K562 (cell line): ENCODE results near the gene CR2. TPM values are rescaled to one million over a fixed set of nuclear protein-coding genes. Genes with fewer than 3 reads are reported as not detected.

ENCODE experiments used
- DDX20 ChIP-seq: fragments of 450-650 bp; IDR thresholded peaks from 2 replicates; pipeline ENCODE4 v1.6.1; 2016; ENCODE audit warnings: missing genetic modification characterization, low read depth, mild to moderate bottlenecking, missing compliant biosample characterization, moderate library complexity
- polyA plus RNA-seq, 8 experiments: library from polyadenylated mRNA; depleted of rRNA in 4 of 8; stranded (reverse) in 5 of 8; unstranded in 3 of 8; fragments of >200 nt; fragmentation: Nextera tagmentation in 2 of 8; fragmentation: Illumina TruSeq in 1 of 8; extraction: Ambion mirVana in 2 of 8; extraction: Trizol in 1 of 8; gene quantifications; 2 replicates each; pipeline versions ENCODE4 v1.2.1 to v1.2.3, GENCODE V29; 2011 to 2014; ENCODE audit warnings: inconsistent platforms in 1 of 8, missing spikeins in 1 of 8
- total RNA-seq, 7 experiments: library from RNA; depleted of rRNA in 6 of 7; stranded (reverse); fragments of >200 nt in 6 of 7; fragmentation: Illumina TruSeq in 2 of 7; extraction: Trizol in 2 of 7; gene quantifications; 2 replicates each; pipeline versions ENCODE4 v1.2.1 to v1.2.3, GENCODE V29; 2011 to 2021; ENCODE audit warnings: low replicate concordance in 1 of 7
- TF ChIP-seq, protein P1 (sequence below): fragments of 200-600 bp; sonication (generic); IDR thresholded peaks from one replicate; pipeline ENCODE4 v1.6.1; 2012; ENCODE audit warnings: mild to moderate bottlenecking, low read depth, low read length, inconsistent platforms
- TF ChIP-seq, protein P2 (sequence below): fragments of 200-400 bp; formaldehyde crosslinking; IDR thresholded peaks from 2 replicates; pipeline ENCODE4 v1.6.1; 2017; ENCODE audit warnings: mild to moderate bottlenecking, low read depth, low read length, moderate library complexity
- TF ChIP-seq, protein P3 (sequence below): fragments of 450-650 bp; IDR thresholded peaks from 2 replicates; pipeline ENCODE4 v1.7.0; 2016; ENCODE audit warnings: borderline replicate concordance
- TF ChIP-seq, protein P4 (sequence below): sonication (generic); formaldehyde crosslinking; IDR thresholded peaks from 2 replicates; pipeline ENCODE4 v1.8.0; 2022; ENCODE audit warnings: mild to moderate bottlenecking, missing genetic modification reagents

CR2 gene
- total and polyA plus RNA-seq, 9 of the 15 experiments (the other 6 are each of a cell fraction or from before 2014, with no cell fraction given): 0.07 to 0.67 (median 0.37) TPM

DNA sequence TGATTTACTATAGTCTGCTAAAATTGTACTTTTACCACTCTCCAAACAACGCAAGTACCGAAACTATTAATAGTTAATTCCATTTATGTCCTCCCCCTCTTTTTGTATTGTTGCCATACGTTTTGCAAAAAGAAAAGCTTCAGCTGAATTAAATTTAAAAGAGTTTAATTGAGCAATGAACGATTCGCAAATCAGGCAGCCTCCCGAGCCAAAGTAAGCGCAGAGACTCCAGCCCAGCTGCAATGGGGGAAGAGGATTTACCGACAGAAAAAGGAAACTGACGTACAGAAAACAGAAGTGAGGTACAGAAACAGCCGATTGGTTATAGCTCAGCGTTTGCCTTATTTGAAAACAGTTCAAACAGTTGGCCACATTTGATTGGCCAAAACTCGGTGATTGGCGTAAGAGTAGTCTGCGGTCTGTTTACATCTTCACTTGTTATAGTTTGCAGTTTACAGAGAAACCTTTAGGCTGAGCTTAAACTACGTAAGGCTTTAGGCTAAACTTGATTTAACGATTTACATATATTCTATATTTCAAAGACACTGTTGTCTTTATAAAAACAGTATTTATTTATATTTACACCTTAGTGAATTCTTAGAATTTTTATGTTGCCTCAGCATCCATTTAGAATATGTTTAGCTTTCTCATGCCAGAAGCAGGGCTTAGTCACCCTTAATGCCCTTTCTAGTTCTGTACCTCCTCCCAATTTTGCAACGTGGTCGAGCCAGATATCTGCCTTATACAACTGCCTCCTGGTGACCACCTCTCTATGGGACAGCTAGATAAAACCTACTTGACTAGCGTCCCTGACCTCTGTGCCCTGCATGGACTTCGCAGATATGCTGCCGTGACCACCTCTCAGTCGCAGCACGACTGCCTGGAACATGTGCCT is 65.6 kb downstream of the CR2 start (continued):
- TF ChIP-seq, protein P1, sequence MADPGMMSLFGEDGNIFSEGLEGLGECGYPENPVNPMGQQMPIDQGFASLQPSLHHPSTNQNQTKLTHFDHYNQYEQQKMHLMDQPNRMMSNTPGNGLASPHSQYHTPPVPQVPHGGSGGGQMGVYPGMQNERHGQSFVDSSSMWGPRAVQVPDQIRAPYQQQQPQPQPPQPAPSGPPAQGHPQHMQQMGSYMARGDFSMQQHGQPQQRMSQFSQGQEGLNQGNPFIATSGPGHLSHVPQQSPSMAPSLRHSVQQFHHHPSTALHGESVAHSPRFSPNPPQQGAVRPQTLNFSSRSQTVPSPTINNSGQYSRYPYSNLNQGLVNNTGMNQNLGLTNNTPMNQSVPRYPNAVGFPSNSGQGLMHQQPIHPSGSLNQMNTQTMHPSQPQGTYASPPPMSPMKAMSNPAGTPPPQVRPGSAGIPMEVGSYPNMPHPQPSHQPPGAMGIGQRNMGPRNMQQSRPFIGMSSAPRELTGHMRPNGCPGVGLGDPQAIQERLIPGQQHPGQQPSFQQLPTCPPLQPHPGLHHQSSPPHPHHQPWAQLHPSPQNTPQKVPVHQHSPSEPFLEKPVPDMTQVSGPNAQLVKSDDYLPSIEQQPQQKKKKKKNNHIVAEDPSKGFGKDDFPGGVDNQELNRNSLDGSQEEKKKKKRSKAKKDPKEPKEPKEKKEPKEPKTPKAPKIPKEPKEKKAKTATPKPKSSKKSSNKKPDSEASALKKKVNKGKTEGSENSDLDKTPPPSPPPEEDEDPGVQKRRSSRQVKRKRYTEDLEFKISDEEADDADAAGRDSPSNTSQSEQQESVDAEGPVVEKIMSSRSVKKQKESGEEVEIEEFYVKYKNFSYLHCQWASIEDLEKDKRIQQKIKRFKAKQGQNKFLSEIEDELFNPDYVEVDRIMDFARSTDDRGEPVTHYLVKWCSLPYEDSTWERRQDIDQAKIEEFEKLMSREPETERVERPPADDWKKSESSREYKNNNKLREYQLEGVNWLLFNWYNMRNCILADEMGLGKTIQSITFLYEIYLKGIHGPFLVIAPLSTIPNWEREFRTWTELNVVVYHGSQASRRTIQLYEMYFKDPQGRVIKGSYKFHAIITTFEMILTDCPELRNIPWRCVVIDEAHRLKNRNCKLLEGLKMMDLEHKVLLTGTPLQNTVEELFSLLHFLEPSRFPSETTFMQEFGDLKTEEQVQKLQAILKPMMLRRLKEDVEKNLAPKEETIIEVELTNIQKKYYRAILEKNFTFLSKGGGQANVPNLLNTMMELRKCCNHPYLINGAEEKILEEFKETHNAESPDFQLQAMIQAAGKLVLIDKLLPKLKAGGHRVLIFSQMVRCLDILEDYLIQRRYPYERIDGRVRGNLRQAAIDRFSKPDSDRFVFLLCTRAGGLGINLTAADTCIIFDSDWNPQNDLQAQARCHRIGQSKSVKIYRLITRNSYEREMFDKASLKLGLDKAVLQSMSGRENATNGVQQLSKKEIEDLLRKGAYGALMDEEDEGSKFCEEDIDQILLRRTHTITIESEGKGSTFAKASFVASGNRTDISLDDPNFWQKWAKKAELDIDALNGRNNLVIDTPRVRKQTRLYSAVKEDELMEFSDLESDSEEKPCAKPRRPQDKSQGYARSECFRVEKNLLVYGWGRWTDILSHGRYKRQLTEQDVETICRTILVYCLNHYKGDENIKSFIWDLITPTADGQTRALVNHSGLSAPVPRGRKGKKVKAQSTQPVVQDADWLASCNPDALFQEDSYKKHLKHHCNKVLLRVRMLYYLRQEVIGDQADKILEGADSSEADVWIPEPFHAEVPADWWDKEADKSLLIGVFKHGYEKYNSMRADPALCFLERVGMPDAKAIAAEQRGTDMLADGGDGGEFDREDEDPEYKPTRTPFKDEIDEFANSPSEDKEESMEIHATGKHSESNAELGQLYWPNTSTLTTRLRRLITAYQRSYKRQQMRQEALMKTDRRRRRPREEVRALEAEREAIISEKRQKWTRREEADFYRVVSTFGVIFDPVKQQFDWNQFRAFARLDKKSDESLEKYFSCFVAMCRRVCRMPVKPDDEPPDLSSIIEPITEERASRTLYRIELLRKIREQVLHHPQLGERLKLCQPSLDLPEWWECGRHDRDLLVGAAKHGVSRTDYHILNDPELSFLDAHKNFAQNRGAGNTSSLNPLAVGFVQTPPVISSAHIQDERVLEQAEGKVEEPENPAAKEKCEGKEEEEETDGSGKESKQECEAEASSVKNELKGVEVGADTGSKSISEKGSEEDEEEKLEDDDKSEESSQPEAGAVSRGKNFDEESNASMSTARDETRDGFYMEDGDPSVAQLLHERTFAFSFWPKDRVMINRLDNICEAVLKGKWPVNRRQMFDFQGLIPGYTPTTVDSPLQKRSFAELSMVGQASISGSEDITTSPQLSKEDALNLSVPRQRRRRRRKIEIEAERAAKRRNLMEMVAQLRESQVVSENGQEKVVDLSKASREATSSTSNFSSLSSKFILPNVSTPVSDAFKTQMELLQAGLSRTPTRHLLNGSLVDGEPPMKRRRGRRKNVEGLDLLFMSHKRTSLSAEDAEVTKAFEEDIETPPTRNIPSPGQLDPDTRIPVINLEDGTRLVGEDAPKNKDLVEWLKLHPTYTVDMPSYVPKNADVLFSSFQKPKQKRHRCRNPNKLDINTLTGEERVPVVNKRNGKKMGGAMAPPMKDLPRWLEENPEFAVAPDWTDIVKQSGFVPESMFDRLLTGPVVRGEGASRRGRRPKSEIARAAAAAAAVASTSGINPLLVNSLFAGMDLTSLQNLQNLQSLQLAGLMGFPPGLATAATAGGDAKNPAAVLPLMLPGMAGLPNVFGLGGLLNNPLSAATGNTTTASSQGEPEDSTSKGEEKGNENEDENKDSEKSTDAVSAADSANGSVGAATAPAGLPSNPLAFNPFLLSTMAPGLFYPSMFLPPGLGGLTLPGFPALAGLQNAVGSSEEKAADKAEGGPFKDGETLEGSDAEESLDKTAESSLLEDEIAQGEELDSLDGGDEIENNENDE: no peak
- TF ChIP-seq, protein P2, sequence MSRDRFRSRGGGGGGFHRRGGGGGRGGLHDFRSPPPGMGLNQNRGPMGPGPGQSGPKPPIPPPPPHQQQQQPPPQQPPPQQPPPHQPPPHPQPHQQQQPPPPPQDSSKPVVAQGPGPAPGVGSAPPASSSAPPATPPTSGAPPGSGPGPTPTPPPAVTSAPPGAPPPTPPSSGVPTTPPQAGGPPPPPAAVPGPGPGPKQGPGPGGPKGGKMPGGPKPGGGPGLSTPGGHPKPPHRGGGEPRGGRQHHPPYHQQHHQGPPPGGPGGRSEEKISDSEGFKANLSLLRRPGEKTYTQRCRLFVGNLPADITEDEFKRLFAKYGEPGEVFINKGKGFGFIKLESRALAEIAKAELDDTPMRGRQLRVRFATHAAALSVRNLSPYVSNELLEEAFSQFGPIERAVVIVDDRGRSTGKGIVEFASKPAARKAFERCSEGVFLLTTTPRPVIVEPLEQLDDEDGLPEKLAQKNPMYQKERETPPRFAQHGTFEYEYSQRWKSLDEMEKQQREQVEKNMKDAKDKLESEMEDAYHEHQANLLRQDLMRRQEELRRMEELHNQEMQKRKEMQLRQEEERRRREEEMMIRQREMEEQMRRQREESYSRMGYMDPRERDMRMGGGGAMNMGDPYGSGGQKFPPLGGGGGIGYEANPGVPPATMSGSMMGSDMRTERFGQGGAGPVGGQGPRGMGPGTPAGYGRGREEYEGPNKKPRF: no peak
- TF ChIP-seq, protein P3, sequence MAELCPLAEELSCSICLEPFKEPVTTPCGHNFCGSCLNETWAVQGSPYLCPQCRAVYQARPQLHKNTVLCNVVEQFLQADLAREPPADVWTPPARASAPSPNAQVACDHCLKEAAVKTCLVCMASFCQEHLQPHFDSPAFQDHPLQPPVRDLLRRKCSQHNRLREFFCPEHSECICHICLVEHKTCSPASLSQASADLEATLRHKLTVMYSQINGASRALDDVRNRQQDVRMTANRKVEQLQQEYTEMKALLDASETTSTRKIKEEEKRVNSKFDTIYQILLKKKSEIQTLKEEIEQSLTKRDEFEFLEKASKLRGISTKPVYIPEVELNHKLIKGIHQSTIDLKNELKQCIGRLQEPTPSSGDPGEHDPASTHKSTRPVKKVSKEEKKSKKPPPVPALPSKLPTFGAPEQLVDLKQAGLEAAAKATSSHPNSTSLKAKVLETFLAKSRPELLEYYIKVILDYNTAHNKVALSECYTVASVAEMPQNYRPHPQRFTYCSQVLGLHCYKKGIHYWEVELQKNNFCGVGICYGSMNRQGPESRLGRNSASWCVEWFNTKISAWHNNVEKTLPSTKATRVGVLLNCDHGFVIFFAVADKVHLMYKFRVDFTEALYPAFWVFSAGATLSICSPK: no peak
- TF ChIP-seq, protein P4, sequence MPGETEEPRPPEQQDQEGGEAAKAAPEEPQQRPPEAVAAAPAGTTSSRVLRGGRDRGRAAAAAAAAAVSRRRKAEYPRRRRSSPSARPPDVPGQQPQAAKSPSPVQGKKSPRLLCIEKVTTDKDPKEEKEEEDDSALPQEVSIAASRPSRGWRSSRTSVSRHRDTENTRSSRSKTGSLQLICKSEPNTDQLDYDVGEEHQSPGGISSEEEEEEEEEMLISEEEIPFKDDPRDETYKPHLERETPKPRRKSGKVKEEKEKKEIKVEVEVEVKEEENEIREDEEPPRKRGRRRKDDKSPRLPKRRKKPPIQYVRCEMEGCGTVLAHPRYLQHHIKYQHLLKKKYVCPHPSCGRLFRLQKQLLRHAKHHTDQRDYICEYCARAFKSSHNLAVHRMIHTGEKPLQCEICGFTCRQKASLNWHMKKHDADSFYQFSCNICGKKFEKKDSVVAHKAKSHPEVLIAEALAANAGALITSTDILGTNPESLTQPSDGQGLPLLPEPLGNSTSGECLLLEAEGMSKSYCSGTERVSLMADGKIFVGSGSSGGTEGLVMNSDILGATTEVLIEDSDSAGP: no peak
- TF ChIP-seq DDX20 (tag): no peak
